K562 (cell line): ENCODE results near the gene HOXB4. TPM values are rescaled to one million over a fixed set of nuclear protein-coding genes. Genes with fewer than 3 reads are reported as not detected.

Experiments
- ATAC-seq: fragments of 200-7000 bp; cut with Tn5 transposase; 3 replicates; pipeline ENCODE4 v1.9.1; 2020; ENCODE audit warnings: moderate library complexity
- BruUV-seq: library from RNA; stranded (reverse); fragments of 400-500 nt; replicated peaks from 2 replicates; lab custom pipeline; 2021; lab: Mats Ljungman, UMichigan
- CTCF ChIA-PET: fragments of 300-600 bp; formaldehyde crosslinking; extraction: SDS; loops from one replicate; lab custom pipeline; 2021; ENCODE audit warnings: low intra/inter-chr PET ratio; lab: Yijun Ruan, JAX
- POLR2A ChIA-PET: fragments of 300-600, 350-650 bp; sonication (Branson Sonifier 250); formaldehyde crosslinking; extraction: SDS; loops from one replicate; lab custom pipeline; 2021; ENCODE audit warnings: antibody characterized with exemption, inconsistent platforms; lab: Yijun Ruan, JAX
- DNase-seq, 4 experiments: peaks; one replicate each; pipeline versions ENCODE4 v3.0.0 to v3.0.0-alpha.2; 2011 to 2018; ENCODE audit warnings: low spot score in 3 of 4, mixed read lengths in 3 of 4; ENCODE audit errors: extremely low read depth in 1 of 4
- FAIRE-seq: peaks from 2 replicates; lab custom pipeline; 2011; peaks lifted over from hg19 to GRCh38; lab: Jason Lieb, UNC
- H2AFZ ChIP-seq: 2 replicates; pipeline ENCODE4 v1.6.0; 2011; ENCODE audit warnings: low read depth, low read length, control low read depth, inconsistent platforms
- H3K27ac ChIP-seq: fragments of 200-600 bp; 3 replicates; pipeline ENCODE4 v1.8.0; 2011; ENCODE audit warnings: low read depth, mild to moderate bottlenecking, control low read depth, inconsistent platforms, low read length, moderate library complexity, mixed read lengths; ENCODE audit errors: extremely low read depth
- H3K27me3 ChIP-seq, 2 experiments: fragments of 300-600 bp in 1 of 2; 2 replicates in 1 of 2; 3 replicates in 1 of 2; pipeline versions ENCODE4 v1.6.0 to v1.8.0; 2011; ENCODE audit warnings: inconsistent platforms in 2 of 2, low read length in 2 of 2, mild to moderate bottlenecking in 1 of 2, mixed read lengths in 1 of 2, moderate library complexity in 1 of 2; ENCODE audit not compliant: control insufficient read depth in 2 of 2, insufficient read depth in 2 of 2
- H3K36me3 ChIP-seq: fragments of 300-600 bp; 3 replicates; pipeline ENCODE4 v1.8.0; 2011; ENCODE audit warnings: mild to moderate bottlenecking, low read length, inconsistent platforms; ENCODE audit not compliant: control insufficient read depth, insufficient read depth
- H3K4me1 ChIP-seq, 2 experiments: fragments of 200-600 bp in 1 of 2; replicated peaks in 1 of 2; 2 replicates in 1 of 2; 3 replicates in 1 of 2; pipeline versions ENCODE4 v1.5.1 to v1.8.0; 2011; ENCODE audit warnings: inconsistent platforms in 2 of 2, low read length in 2 of 2, mild to moderate bottlenecking in 1 of 2, mixed read lengths in 1 of 2, moderate library complexity in 1 of 2; ENCODE audit not compliant: control insufficient read depth in 2 of 2, insufficient read depth in 2 of 2
- H3K4me2 ChIP-seq: 2 replicates; pipeline ENCODE4 v1.6.1; 2011; ENCODE audit warnings: low read length, control low read depth, inconsistent platforms, mixed read lengths; ENCODE audit not compliant: insufficient read depth
- H3K4me3 ChIP-seq: fragments of 200-600 bp; sonication (generic), shearing (Covaris generic); 2 replicates; pipeline ENCODE4 v1.5.1; 2016; ENCODE audit warnings: control low read depth, inconsistent platforms
- H3K79me2 ChIP-seq: fragments of 200-600 bp; 3 replicates; pipeline ENCODE4 v1.8.0; 2011; ENCODE audit warnings: low read length, inconsistent platforms; ENCODE audit not compliant: control insufficient read depth, insufficient read depth
- H3K9ac ChIP-seq, 2 experiments: 2 replicates each; pipeline versions ENCODE4 v1.6.0 to v1.6.1; 2011; ENCODE audit warnings: low read depth in 2 of 2, low read length in 2 of 2, control low read depth in 1 of 2, inconsistent platforms in 1 of 2, mild to moderate bottlenecking in 1 of 2, mixed read lengths in 1 of 2; ENCODE audit not compliant: insufficient read depth in 1 of 2
- H3K9me1 ChIP-seq: one replicate; pipeline ENCODE4 v1.6.0; 2011; ENCODE audit warnings: inconsistent platforms, mild to moderate bottlenecking, low read length, moderate library complexity; ENCODE audit not compliant: control insufficient read depth, insufficient read depth
- H3K9me3 ChIP-seq: replicated peaks from 2 replicates; pipeline ENCODE4 v1.5.1; 2011; ENCODE audit warnings: low read depth, low read length, inconsistent platforms; ENCODE audit not compliant: control insufficient read depth, insufficient read depth
- H4K20me1 ChIP-seq: replicated peaks from 2 replicates; pipeline ENCODE4 v1.6.1; 2011; ENCODE audit warnings: low read length, inconsistent platforms, mixed read lengths; ENCODE audit not compliant: control insufficient read depth, insufficient read depth
- EWSR1 ChIP-seq: fragments of 450-650 bp; IDR thresholded peaks from 2 replicates; pipeline ENCODE4 v1.6.1; 2018; ENCODE audit warnings: borderline replicate concordance, mild to moderate bottlenecking, low read depth, moderate library complexity; ENCODE audit not compliant: partially characterized antibody
- FOXP1 ChIP-seq: sonication (generic); formaldehyde crosslinking; IDR thresholded peaks from 2 replicates; pipeline ENCODE4 v1.8.0; 2022; ENCODE audit warnings: mild to moderate bottlenecking, missing genetic modification reagents
- MBD2 ChIP-seq: sonication (generic); IDR thresholded peaks from 2 replicates; pipeline ENCODE4 v1.6.1; 2016; ENCODE audit warnings: low read depth, borderline replicate concordance
- NEUROD1 ChIP-seq: fragments of 150-350 bp; IDR thresholded peaks from 2 replicates; pipeline ENCODE4 v1.6.1; 2014; ENCODE audit warnings: borderline replicate concordance, low read length, low read depth; ENCODE audit not compliant: partially characterized antibody
- NFIC ChIP-seq: fragments of 450-650 bp; IDR thresholded peaks from 2 replicates; pipeline ENCODE4 v1.6.1; 2017; ENCODE audit warnings: mild to moderate bottlenecking, inconsistent platforms
- NR2C1 ChIP-seq, 2 experiments: fragments of 450-650 bp; IDR thresholded peaks; 2 replicates each; pipeline ENCODE4 v1.6.1; 2017; ENCODE audit warnings: mild to moderate bottlenecking in 2 of 2, antibody characterized with exemption in 1 of 2, inconsistent platforms in 1 of 2, missing compliant biosample characterization in 1 of 2, missing genetic modification characterization in 1 of 2
- PHF21A ChIP-seq: fragments of 450-650 bp; IDR thresholded peaks from 2 replicates; pipeline ENCODE4 v1.6.1; 2017; ENCODE audit warnings: low read depth, borderline replicate concordance
- ZNF57 ChIP-seq: fragments of 450-650 bp; formaldehyde crosslinking; IDR thresholded peaks from 2 replicates; pipeline ENCODE4 v1.4.0; 2020; ENCODE audit warnings: mild to moderate bottlenecking, moderate library complexity
- ZNF695 ChIP-seq: fragments of 450-650 bp; formaldehyde crosslinking; IDR thresholded peaks from 2 replicates; pipeline ENCODE4 v1.4.0; 2020; ENCODE audit warnings: mild to moderate bottlenecking, moderate library complexity
- WGBS: fragments of 100-300 bp; shearing (Covaris generic); methylation state at CpG from one replicate; pipeline ENCODE4 v1.1.6; 2016; ENCODE audit warnings: low coverage, mixed read lengths; ENCODE audit not compliant: insufficient coverage; ENCODE audit errors: missing lambda C conversion rate; 5-methylcytosine and 5-hydroxymethylcytosine counted together
- in situ Hi-C: fragments of 300-500 bp; cut with MboI; formaldehyde crosslinking; loops from 4 replicates; pipeline ENCODE4 v1.15.0; 2018; ENCODE audit warnings: inconsistent platforms, mixed read lengths
- intact Hi-C: fragments of 100-400 bp; cut with micrococcal nuclease; formaldehyde crosslinking; loops from 2 replicates; pipeline ENCODE4 v1.14.2; 2022
- polyA plus RNA-seq, 8 experiments: library from polyadenylated mRNA; depleted of rRNA in 4 of 8; stranded (reverse) in 5 of 8; unstranded in 3 of 8; fragments of >200 nt; fragmentation: Nextera tagmentation in 2 of 8; fragmentation: Illumina TruSeq in 1 of 8; extraction: Ambion mirVana in 2 of 8; extraction: Trizol in 1 of 8; gene quantifications; 2 replicates each; pipeline versions ENCODE4 v1.2.1 to v1.2.3, GENCODE V29; 2011 to 2014; ENCODE audit warnings: inconsistent platforms in 1 of 8, missing spikeins in 1 of 8
- total RNA-seq, 7 experiments: library from RNA; depleted of rRNA in 6 of 7; stranded (reverse); fragments of >200 nt in 6 of 7; fragmentation: Illumina TruSeq in 2 of 7; extraction: Trizol in 2 of 7; gene quantifications; 2 replicates each; pipeline versions ENCODE4 v1.2.1 to v1.2.3, GENCODE V29; 2011 to 2021; ENCODE audit warnings: low replicate concordance in 1 of 7
- TF ChIP-seq, protein P1 (sequence below), 2 experiments: fragments of 200-800 bp in 1 of 2; sonication (Bioruptor generic) in 1 of 2; sonication (generic) in 1 of 2; formaldehyde crosslinking in 1 of 2; IDR thresholded peaks in 1 of 2; conservative IDR thresholded peaks in 1 of 2; 2 replicates each; pipeline versions ENCODE4 v1.5.0 to v1.6.1; 2016 to 2020; ENCODE audit warnings: missing compliant biosample characterization in 1 of 2, missing genetic modification characterization in 1 of 2, missing genetic modification reagents in 1 of 2
- TF ChIP-seq, protein P2 (sequence below): fragments of 200-800 bp; sonication (Bioruptor generic); IDR thresholded peaks from 2 replicates; pipeline ENCODE4 v1.6.1; 2017; ENCODE audit warnings: missing genetic modification characterization, missing compliant biosample characterization
- TF ChIP-seq, protein P3 (sequence below): sonication (generic); formaldehyde crosslinking; IDR thresholded peaks from 2 replicates; pipeline ENCODE4 v1.8.1; 2022; ENCODE audit warnings: missing genetic modification reagents
- TF ChIP-seq, protein P4 (sequence below): sonication (generic); formaldehyde crosslinking; IDR thresholded peaks from 2 replicates; pipeline ENCODE4 v1.8.1; 2023; ENCODE audit warnings: missing genetic modification reagents, mild to moderate bottlenecking, borderline replicate concordance

The HOXB4 gene
- total and polyA plus RNA-seq, 9 of the 15 experiments (the other 6 are each of a cell fraction or from before 2014, with no cell fraction given) = 1.6 to 34.9 (median 14.9) TPM

DNA sequence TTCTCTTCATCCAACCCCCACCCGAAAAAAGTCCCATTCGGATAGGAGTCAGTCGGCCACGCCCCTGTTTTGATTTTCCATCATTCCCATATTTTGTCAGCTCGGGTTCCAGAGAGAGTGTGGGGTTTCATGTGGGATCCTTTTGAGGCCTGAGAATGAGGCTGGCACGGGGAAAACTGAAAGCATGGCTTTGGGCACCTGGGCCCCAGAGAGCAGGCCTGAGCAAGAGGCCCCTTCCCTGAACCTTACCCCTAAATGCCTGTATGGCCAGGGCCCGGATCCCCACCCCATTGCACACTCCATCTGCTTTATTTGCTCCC, 4.6 kb upstream of the HOXB4 start:
- ATAC-seq (no peak), DNase-seq (no peak), FAIRE-seq (no peak)
- BruUV-seq = no TSS peak
- ChIA-PET CTCF (no interaction called here), POLR2A (interaction anchor here (0.9 to 2.4 kb wide), 6 partner anchors 10 to 115 kb away, joined by 3 to 12 read pairs (median 4); partner anchors contain the start of gene HOXB5)
- Histone ChIP-seq H3K36me3 (no peaks in the 10 kb centered on the region), H3K9me3 (no peaks in the 10 kb centered on the region), H3K27ac (peak overlapping the region; percentile 95), H2AFZ (peak overlapping the region; percentile 77), H3K4me3 (no peak overlapping the region; the same call in 1 of the 2 replicates), H3K9me1 (no peaks in the 10 kb centered on the region), H3K4me2 (peak overlapping the region; percentile 93), H3K4me1 (peaks cover 38 to 47% of the 10 kb centered on the region in 2 experiments), H4K20me1 (no peaks in the 10 kb centered on the region), H3K27me3 (no peaks in the 10 kb centered on the region), H3K9ac (peak overlapping the region; percentile 95; a peak in 3 of 4 replicates), H3K79me2 (peaks cover 69% of the 10 kb centered on the region)
- intact Hi-C loops (no loop called here), in situ Hi-C loops (no loop called here)
- WGBS = 14% methylated on average over 7 of the region's 7 CpGs
- TF ChIP-seq NEUROD1 = peak; percentile 7
- TF ChIP-seq, protein P1, sequence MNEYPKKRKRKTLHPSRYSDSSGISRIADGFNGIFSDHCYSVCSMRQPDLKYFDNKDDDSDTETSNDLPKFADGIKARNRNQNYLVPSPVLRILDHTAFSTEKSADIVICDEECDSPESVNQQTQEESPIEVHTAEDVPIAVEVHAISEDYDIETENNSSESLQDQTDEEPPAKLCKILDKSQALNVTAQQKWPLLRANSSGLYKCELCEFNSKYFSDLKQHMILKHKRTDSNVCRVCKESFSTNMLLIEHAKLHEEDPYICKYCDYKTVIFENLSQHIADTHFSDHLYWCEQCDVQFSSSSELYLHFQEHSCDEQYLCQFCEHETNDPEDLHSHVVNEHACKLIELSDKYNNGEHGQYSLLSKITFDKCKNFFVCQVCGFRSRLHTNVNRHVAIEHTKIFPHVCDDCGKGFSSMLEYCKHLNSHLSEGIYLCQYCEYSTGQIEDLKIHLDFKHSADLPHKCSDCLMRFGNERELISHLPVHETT (CRISPR knock-in tag; conservative IDR thresholded peaks at IDR 0.05 in 1 of 2, IDR thresholded peaks at IDR 0.05 in 1 of 2) = 0 out of 4 replicates have a peak, but pooled peaks of 1 of the 2 experiments have one; percentile 34
- no peak for TF ChIP-seq ZNF57 (CRISPR knock-in tag)
- TF ChIP-seq NR2C1 (IDR thresholded peaks at IDR 0.05) = no peak
- TF ChIP-seq NR2C1 (tag; IDR thresholded peaks at IDR 0.05) = no peak
- TF ChIP-seq NFIC = no peak
- TF ChIP-seq, protein P2, sequence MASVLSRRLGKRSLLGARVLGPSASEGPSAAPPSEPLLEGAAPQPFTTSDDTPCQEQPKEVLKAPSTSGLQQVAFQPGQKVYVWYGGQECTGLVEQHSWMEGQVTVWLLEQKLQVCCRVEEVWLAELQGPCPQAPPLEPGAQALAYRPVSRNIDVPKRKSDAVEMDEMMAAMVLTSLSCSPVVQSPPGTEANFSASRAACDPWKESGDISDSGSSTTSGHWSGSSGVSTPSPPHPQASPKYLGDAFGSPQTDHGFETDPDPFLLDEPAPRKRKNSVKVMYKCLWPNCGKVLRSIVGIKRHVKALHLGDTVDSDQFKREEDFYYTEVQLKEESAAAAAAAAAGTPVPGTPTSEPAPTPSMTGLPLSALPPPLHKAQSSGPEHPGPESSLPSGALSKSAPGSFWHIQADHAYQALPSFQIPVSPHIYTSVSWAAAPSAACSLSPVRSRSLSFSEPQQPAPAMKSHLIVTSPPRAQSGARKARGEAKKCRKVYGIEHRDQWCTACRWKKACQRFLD (CRISPR knock-in tag) = 0 out of 2 replicates have a peak, but pooled peaks have one; percentile 51
- no peak for TF ChIP-seq EWSR1
- no peak for TF ChIP-seq FOXP1 (CRISPR knock-in tag)
- TF ChIP-seq ZNF695 (CRISPR knock-in tag) = no peak
- TF ChIP-seq, protein P3, sequence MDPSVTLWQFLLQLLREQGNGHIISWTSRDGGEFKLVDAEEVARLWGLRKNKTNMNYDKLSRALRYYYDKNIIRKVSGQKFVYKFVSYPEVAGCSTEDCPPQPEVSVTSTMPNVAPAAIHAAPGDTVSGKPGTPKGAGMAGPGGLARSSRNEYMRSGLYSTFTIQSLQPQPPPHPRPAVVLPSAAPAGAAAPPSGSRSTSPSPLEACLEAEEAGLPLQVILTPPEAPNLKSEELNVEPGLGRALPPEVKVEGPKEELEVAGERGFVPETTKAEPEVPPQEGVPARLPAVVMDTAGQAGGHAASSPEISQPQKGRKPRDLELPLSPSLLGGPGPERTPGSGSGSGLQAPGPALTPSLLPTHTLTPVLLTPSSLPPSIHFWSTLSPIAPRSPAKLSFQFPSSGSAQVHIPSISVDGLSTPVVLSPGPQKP (CRISPR knock-in tag) = no peak
- TF ChIP-seq, protein P4, sequence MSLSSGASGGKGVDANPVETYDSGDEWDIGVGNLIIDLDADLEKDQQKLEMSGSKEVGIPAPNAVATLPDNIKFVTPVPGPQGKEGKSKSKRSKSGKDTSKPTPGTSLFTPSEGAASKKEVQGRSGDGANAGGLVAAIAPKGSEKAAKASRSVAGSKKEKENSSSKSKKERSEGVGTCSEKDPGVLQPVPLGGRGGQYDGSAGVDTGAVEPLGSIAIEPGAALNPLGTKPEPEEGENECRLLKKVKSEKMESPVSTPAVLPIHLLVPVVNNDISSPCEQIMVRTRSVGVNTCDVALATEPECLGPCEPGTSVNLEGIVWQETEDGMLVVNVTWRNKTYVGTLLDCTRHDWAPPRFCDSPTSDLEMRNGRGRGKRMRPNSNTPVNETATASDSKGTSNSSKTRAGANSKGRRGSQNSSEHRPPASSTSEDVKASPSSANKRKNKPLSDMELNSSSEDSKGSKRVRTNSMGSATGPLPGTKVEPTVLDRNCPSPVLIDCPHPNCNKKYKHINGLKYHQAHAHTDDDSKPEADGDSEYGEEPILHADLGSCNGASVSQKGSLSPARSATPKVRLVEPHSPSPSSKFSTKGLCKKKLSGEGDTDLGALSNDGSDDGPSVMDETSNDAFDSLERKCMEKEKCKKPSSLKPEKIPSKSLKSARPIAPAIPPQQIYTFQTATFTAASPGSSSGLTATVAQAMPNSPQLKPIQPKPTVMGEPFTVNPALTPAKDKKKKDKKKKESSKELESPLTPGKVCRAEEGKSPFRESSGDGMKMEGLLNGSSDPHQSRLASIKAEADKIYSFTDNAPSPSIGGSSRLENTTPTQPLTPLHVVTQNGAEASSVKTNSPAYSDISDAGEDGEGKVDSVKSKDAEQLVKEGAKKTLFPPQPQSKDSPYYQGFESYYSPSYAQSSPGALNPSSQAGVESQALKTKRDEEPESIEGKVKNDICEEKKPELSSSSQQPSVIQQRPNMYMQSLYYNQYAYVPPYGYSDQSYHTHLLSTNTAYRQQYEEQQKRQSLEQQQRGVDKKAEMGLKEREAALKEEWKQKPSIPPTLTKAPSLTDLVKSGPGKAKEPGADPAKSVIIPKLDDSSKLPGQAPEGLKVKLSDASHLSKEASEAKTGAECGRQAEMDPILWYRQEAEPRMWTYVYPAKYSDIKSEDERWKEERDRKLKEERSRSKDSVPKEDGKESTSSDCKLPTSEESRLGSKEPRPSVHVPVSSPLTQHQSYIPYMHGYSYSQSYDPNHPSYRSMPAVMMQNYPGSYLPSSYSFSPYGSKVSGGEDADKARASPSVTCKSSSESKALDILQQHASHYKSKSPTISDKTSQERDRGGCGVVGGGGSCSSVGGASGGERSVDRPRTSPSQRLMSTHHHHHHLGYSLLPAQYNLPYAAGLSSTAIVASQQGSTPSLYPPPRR = no peak
- TF ChIP-seq MBD2 = 0 out of 2 replicates have a peak, but pooled peaks have one; percentile 4
- TF ChIP-seq PHF21A = no peak
